Measurements from ENCODE around the gene RTL1. TPM values are rescaled to one million over a fixed set of nuclear protein-coding genes. Genes with fewer than 3 reads are reported as not detected.

RTL1 gene
- total RNA-seq, 1 experiment from 2014 or later: not detected

DNA sequence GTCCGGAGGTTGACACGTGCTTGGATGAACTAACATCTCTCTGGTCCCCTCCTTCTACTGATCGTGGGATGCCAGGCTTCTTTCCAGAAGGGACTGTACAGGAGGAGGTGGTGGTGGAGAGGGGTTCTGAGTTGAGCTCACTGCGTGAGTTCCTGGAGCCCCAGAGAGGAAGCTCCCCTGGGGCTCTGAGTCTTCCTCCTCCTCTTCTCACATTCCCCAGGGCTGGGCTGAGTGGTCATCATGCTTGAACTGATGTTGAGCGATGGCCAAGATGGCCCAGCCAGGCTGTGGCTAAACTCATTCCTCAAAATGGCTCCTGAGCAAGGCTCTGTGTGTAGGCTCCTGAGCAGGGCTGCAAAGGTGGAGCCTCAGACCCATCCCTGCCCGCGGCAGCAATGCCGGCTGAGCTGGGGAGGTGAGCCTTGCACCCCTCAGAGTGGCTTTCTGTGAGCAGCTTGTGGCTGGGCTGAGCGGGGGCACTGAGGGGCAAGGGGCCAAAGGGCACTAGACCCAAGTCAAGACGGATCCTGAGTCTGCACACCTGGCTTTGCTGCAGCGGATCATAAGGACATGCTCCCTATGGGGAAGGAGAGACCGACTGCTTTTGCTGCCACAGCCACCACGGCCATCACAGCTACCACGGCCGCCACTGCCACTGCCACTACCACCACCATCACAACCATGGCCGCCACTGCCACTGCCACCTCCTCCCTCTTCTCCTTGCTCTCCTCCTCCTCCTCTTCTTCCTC is 42.2 kb downstream of the RTL1 start:
- no peak overlapping the region for H3K23ac ChIP-seq (ENCODE audit: insufficient read length, low read depth, low read length)
- no peak overlapping the region for H2BK12ac ChIP-seq (ENCODE audit: insufficient read length, low read depth, low read length)
- H3K4ac ChIP-seq (ENCODE audit: low read depth, low read length): no peak overlapping the region
- WGBS (ENCODE audit: extremely low coverage, insufficient read length, low lambda C conversion rate): no CpG with 5 or more reads among the region's 16 CpGs
- no peak overlapping the region for H3K18ac ChIP-seq (ENCODE audit: insufficient read length, low read depth, low read length)
- H3K9me3 Mint-ChIP-seq: no peaks in the 10 kb centered on the region; a peak in 1 of 5 replicates
- no peak overlapping the region for H3K56ac ChIP-seq (ENCODE audit: insufficient read length, low read depth, low read length)
- TF ChIP-seq, protein P1, sequence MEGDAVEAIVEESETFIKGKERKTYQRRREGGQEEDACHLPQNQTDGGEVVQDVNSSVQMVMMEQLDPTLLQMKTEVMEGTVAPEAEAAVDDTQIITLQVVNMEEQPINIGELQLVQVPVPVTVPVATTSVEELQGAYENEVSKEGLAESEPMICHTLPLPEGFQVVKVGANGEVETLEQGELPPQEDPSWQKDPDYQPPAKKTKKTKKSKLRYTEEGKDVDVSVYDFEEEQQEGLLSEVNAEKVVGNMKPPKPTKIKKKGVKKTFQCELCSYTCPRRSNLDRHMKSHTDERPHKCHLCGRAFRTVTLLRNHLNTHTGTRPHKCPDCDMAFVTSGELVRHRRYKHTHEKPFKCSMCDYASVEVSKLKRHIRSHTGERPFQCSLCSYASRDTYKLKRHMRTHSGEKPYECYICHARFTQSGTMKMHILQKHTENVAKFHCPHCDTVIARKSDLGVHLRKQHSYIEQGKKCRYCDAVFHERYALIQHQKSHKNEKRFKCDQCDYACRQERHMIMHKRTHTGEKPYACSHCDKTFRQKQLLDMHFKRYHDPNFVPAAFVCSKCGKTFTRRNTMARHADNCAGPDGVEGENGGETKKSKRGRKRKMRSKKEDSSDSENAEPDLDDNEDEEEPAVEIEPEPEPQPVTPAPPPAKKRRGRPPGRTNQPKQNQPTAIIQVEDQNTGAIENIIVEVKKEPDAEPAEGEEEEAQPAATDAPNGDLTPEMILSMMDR (conservative IDR thresholded peaks at IDR 0.05): no peak
- H3K14ac ChIP-seq (ENCODE audit: insufficient read depth, low read length): no peak overlapping the region
- H3K79me2 ChIP-seq (ENCODE audit: insufficient read depth, low read length): no peaks in the 10 kb centered on the region
- H3K27me3 Mint-ChIP-seq (ENCODE audit: low read depth): peaks cover 18% of the 10 kb centered on the region
- H4K20me1 ChIP-seq (ENCODE audit: control insufficient read depth, insufficient read depth, insufficient read length): no peaks in the 10 kb centered on the region
- H3K79me1 ChIP-seq (ENCODE audit: insufficient read depth, low read depth, low read length, poor library complexity, severe bottlenecking): no peaks in the 10 kb centered on the region
- no peaks in the 10 kb centered on the region for H3K27me3 ChIP-seq (ENCODE audit: insufficient read depth, low read length)
- H2BK15ac ChIP-seq (ENCODE audit: low read depth, low read length): no peak overlapping the region
- no peak overlapping the region for H3K4me3 Mint-ChIP-seq
- H2AFZ ChIP-seq (ENCODE audit: low read length): no peak overlapping the region
- no peak overlapping the region for H2AK5ac ChIP-seq (ENCODE audit: insufficient read length, low read length)
- no peaks in the 10 kb centered on the region for H3K23me2 ChIP-seq (ENCODE audit: insufficient read length, low read depth, low read length, poor library complexity, severe bottlenecking)
- no peak overlapping the region for H3K9ac ChIP-seq (ENCODE audit: extremely low read depth, insufficient read length, low read length)
- H2BK20ac ChIP-seq (ENCODE audit: low read depth, low read length, poor library complexity, severe bottlenecking): no peak overlapping the region
- DNase-seq: no peak
- H3K27ac ChIP-seq (ENCODE audit: insufficient read length, low read depth, low read length): no peak overlapping the region
- H4K8ac ChIP-seq (replicated peaks; ENCODE audit: insufficient read length, low read depth, low read length): no peak overlapping the region
- no peak overlapping the region for H3K4me2 ChIP-seq (ENCODE audit: insufficient read depth, insufficient read length, low read length)
- no peak overlapping the region for H4K5ac ChIP-seq (ENCODE audit: insufficient read length, low read depth, low read length)
- no peak overlapping the region for H4K91ac ChIP-seq (ENCODE audit: insufficient read length, low read depth, low read length)
- H2BK120ac ChIP-seq (ENCODE audit: low read depth, low read length, poor library complexity, severe bottlenecking): no peak overlapping the region
- H3K9me3 ChIP-seq (ENCODE audit: control insufficient read depth, low read depth, low read length): no peaks in the 10 kb centered on the region
- no peak overlapping the region for H2BK5ac ChIP-seq (ENCODE audit: insufficient read length, low read length)
- no peaks in the 10 kb centered on the region for H3K4me1 ChIP-seq (ENCODE audit: insufficient read depth, low read length)
- no peaks in the 10 kb centered on the region; a peak in 1 of 4 replicates for H3K4me1 Mint-ChIP-seq
- H3T11ph ChIP-seq (ENCODE audit: low read length): no peak overlapping the region
- no peak overlapping the region for H3K27ac Mint-ChIP-seq
- no peaks in the 10 kb centered on the region; a peak in 1 of 7 replicates for H3K36me3 Mint-ChIP-seq (ENCODE audit: insufficient read depth in 1 of 3, low read depth in 3 of 3)

All from H9 (cell line).